ENCODE results near the gene GXYLT2.

The GXYLT2 gene

DNA sequence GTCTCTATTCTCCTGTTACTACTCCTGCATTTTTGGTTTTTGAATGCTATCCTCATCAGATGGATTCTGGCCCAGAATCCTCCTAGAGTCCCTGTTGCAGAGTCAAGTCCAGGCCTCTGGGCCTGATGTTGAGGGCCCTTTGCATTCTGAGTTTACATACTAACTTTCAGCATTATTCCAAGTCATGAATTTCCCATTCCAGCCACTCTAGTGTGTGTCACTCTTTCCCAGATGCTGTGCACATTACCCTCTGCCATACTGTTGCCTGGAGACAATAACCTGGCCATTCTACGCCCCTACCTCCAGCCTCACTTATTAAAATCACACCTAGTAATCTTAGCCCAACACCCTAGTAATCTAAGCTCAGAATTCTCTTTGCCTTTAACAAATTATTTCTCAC is 53.4 kb downstream of the GXYLT2 start:
- no peak for DNase-seq

- DNase-seq: no peak
Observed at GRCh38 chr3:72942427-72942826, 54.6 kb downstream of the GXYLT2 start.

- DNase-seq: no peak
Observed at GRCh38 chr3:72944696-72945095, 56.9 kb downstream of the GXYLT2 start.

- DNase-seq: no peak
Observed at GRCh38 chr3:72947715-72948490, 60.1 kb downstream of the GXYLT2 start.

GRCh38 chr3:72949016-72949415 is 61.2 kb downstream of the GXYLT2 start:
- DNase-seq: no peak

DNA sequence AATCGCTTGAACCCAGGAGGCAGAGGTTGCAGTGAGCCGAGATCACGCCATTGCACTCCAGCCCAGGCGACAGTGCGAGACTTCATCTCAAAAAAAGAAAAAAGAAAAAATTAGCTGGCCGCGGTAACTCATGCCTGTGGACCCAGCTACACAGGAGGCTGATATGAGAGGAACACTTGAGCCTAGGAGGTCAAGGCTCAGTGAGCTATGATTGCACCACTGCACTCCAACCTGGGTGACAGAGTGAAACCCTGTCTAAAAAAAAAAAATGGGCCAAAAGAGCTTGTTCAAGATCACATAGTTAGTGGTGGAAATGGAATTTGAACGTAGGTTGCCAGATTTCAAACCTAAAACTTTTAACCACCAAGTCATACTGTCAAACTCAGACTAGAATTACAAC is 62.5 kb downstream of the GXYLT2 start:
- DNase-seq: no peak

DNA sequence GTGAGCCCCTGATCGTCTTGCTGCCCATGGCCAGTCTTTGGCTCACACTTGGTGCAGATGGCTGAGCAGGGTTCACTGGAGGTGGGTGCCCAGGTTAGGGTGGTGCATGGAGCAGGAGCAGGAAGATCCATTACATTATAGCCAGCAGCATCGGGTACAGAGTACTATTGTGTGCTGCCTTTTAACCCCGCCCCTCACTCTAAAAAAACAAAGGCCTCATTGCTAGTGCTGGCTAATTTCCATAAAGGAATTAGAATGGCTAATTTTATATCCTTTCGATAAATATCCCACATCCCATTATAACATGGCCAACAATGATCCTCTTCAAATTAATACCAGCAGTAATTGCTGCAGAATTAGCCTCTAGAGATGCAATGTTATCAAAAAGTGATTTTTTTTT is 63.0 kb downstream of the GXYLT2 start:
- DNase-seq: no peak

GRCh38 chr3:72951259-72951722 is 63.4 kb downstream of the GXYLT2 start:
- DNase-seq: no peak

DNA sequence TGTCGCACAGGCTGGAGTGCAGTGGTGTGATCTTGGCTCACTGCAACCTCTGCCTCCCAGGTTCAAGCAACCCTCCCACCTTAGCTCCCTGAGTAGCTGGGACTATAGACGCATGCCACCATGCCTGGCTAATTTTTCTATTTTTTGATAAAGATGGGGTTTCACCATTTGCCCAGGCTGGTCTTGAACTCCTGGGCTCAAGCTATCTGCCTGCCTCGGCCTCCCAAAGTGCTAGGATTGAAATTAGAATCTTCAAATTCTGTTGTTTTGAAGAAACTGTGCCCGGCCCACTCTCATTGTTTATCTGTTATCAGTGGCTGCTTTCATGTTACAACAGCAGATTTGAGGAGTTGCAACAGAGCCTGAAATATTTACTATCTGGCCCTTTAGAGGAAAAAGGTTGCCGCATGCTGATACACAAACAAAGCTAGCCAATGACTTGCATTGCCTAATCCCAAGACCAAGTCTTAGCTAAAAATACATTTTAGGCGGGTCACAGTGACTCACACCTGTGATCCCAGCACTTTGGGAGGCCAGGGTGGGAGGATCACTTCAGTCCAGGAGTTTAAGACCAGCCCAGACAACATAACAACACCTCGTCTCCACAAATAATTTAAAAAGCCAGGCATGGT is 65.6 kb downstream of the GXYLT2 start:
- no peak for DNase-seq

GRCh38 chr3:72957297-72957696 is 69.5 kb downstream of the GXYLT2 start:
- no peak for DNase-seq

DNA sequence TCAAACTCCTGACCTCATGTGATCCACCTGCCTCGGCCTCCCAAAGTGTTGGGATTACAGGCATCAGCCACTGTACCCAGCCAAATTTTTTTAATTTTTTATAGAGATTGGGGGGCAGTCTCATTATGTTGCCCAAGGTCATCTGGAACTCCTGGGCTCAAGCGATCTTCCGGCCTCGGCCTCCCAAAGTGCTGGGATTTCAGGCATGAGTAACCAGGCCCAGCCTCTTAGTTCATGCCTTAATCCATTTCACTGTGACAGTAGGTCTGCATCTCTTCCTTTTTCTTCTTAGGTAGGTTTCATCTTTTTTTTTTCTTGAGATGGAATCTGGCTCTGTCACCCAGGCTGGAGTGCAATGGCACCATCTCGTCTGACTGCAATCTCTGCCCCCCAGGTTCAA is 71.5 kb downstream of the GXYLT2 start:
- DNase-seq: no peak

- DNase-seq: no peak
Observed at GRCh38 chr3:72960812-72961518, 73.1 kb downstream of the GXYLT2 start.

- no peak for DNase-seq
Observed at GRCh38 chr3:72961752-72962151, 73.9 kb downstream of the GXYLT2 start.

DNA sequence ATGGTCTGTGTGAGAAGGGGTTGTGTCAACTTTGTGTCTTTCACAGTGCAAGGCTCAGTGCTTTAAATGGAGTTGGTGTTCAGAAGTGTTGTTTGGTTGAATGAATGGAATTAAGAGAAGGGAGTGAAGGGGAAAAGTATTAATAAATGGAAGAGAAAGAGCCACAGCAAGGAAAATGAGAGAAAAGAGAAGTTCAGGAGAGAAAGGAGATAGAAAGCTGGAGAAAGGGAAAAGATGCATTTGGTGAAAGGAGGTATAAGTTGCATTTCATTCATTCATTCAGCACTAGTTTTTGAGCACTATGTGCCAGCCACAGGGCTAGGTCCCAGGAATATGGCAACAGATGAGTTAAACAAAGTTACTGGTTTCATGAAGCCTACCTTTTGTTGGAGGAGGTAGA is 74.5 kb downstream of the GXYLT2 start:
- no peak for DNase-seq

- DNase-seq: no peak
Observed at GRCh38 chr3:72964633-72965032, 76.8 kb downstream of the GXYLT2 start.

GRCh38 chr3:72968266-72968664 is 80.4 kb downstream of the GXYLT2 start:
- DNase-seq: no peak

- DNase-seq: no peak
Observed at GRCh38 chr3:72969766-72970165, 81.9 kb downstream of the GXYLT2 start.

GRCh38 chr3:72970942-72971341 is 83.1 kb downstream of the GXYLT2 start:
- no peak for DNase-seq

DNA sequence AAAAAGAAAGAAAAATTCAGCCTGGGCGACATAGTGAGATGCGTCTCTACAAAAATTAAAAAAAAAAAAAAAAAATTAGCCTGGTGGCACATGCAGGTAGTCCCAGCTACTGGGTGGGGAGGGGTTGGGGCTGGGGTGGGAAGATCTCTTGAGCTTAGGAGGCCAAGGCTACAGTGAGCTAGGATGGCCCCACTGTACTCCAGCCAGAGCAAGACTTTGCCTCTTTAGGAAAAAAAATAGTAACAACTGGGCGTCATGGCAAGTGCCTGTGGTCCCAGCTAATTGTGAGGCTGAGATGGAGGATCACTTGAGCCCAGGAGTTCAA is 84.8 kb downstream of the GXYLT2 start:
- DNase-seq: no peak

DNA sequence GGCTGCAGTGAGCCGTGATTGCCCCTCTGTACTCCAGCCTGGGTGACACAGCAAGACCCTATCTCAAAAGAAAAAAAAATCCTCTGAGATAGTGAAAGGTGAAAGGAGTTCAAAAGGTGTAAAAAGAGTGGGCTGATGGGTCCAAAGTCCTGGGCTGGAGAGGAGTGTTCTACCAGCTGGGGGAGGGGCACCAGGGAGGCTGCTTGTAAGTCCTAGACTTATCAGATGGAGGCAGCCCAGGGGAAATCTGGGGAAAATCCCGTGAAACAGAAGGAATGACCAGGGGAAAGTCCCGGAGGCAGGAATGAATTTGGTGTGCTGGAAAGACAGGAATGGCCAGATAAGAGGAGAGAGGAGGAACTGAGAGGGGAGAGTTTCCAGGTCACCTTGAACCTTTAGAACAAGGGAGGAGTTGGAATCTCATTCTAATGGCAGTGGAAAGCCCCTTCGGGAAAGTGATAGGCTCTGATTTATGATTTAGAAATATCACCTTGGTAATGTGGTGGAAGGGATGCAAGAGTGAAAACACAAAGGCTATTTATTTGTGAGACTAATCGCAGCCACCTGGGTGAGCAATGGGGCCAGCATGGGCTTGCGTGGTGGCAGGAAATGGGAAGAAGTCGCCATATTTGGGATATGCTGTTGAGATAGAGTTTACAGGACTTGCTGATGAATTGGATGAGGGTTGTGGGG is 85.3 kb downstream of the GXYLT2 start:
- DNase-seq: no peak

GRCh38 chr3:72973786-72974185 is 85.9 kb downstream of the GXYLT2 start:
- no peak for DNase-seq

DNA sequence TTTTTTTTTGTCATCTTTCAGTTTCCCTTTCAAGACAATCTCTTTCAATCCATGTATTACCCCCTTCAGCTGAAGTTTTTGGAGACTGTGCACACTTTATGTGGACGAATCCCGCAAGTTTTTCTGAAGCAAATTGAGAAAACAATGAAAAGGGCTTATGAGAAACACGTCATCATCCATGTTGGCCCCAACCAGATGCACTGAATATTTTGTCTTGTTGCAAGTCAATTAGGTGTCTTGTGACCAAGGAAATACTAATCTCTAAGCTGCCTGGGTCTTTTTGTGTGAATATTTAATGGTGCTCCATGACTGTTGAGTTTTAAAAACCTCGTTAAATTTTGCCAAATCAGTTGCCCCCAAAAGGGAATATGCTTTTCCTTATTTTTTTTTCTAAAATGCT is 87.1 kb downstream of the GXYLT2 start:
- DNase-seq: no peak

DNA sequence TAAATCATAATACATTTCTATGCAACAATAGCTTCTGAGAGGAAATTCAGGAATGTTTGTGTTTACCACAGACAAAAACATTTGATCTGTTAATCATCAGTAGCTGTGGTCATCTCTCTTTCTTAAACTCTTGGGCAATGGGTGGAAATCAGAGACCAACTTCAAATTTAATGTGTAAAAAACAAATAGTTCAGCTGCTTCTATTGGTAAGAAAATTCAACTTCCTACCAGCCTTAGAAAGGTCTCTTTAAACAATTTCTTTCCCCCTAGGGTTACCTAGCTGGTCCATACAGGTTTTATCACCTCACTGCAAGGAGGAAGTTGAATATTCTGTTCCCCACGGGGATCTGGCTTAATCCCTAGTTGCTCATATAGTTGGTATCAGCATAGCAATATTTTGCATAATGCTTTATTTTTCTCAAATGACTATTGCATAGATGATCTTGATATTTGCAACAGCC is 88.5 kb downstream of the GXYLT2 start:
- no peak for DNase-seq
